T-helper 1 cell treated with Interleukin-12 subunit alpha and Interleukin-12 subunit beta and Interleukin-4 antibody, amounts not matched to agents 30 ng/mL and 1 ng/mL, for 36 hours (primary cell): ENCODE measurements around the gene SLC16A12. TPM values are rescaled to one million over a fixed set of nuclear protein-coding genes. Genes with fewer than 3 reads are reported as not detected.

Experiments used
- intact Hi-C: fragments of 100-400 bp; cut with micrococcal nuclease; formaldehyde crosslinking; loops from one replicate; pipeline ENCODE4 v1.15.1; 2024
- total RNA-seq: library from RNA; stranded (reverse); gene quantifications from 2 replicates; pipeline ENCODE4 v1.2.3, GENCODE V29; 2022

Gene SLC16A12
- total RNA-seq, 1 donor from 2014 or later, result not detected

- intact Hi-C loops, result no loop called here
Observed at GRCh38 chr10:89395141-89395540, 140.3 kb downstream of the SLC16A12 start.

- intact Hi-C loops, result loop anchor here (2.0 to 5.0 kb wide), 2 partner anchors 101 to 402 kb away; partner anchors contain the start of gene FAS
Observed at GRCh38 chr10:89393898-89394297, 141.5 kb downstream of the SLC16A12 start.

GRCh38 chr10:89392974-89393373 lies 142.4 kb downstream of the SLC16A12 start:
- intact Hi-C loops, result loop anchor here (1.0 to 5.0 kb wide), 8 partner anchors 21 to 401 kb away; partner anchors contain the start of genes FAS, IFIT2, IFIT5 and KIF20B

GRCh38 chr10:89391907-89392756 lies 143.3 kb downstream of the SLC16A12 start, which contains the start of gene IFIT1:
Gene IFIT1 (plus strand): TSS chr10:89392623. CDS start chr10:89392713, 90 bp downstream.
- intact Hi-C loops, result loop anchor here (1.0 to 5.0 kb wide), 8 partner anchors 22 to 400 kb away; partner anchors contain the start of genes FAS, IFIT2, IFIT5 and KIF20B

GRCh38 chr10:89391226-89391576 lies 144.2 kb downstream of the SLC16A12 start:
- intact Hi-C loops, result loop anchor here (5.0 kb wide), 1 partner anchor 399 kb away; the partner anchor contains the start of gene FAS

GRCh38 chr10:89390476-89391225 lies 144.7 kb downstream of the SLC16A12 start:
- intact Hi-C loops, result loop anchor here (5.0 kb wide), 1 partner anchor 398 kb away; the partner anchor contains the start of gene FAS

GRCh38 chr10:89389254-89389653 lies 146.1 kb downstream of the SLC16A12 start:
- intact Hi-C loops, result no loop called here

GRCh38 chr10:89388806-89389205 lies 146.6 kb downstream of the SLC16A12 start:
- intact Hi-C loops, result no loop called here

- intact Hi-C loops, result no loop called here
Observed at GRCh38 chr10:89384474-89385340, 150.7 kb downstream of the SLC16A12 start.

- intact Hi-C loops, result no loop called here
Observed at GRCh38 chr10:89382757-89383156, 152.6 kb downstream of the SLC16A12 start.

Other genes with a start within 250 kb of the SLC16A12 start
- gene IFIT2, start 233.5 kb downstream of the SLC16A12 start, total RNA-seq, result 2.4 and 2.5 TPM in 2 replicates
- gene IFIT3, start 207.6 kb downstream of the SLC16A12 start, total RNA-seq, result 11.2 and 11.4 TPM in 2 replicates
- gene IFIT1B, start 157.5 kb downstream of the SLC16A12 start, total RNA-seq, result not detected in 2 replicates
- 9.8 and 11.8 TPM in 2 replicates for gene IFIT1, start 143.0 kb downstream of the SLC16A12 start, total RNA-seq
- gene IFIT5, start 121.0 kb downstream of the SLC16A12 start, total RNA-seq, result 31.6 and 32.1 TPM in 2 replicates
- gene PANK1, start 109.6 kb upstream of the SLC16A12 start, total RNA-seq, result 3.8 and 6.0 TPM in 2 replicates
- 45.1 and 49.4 TPM in 2 replicates for gene KIF20B, start 166.0 kb upstream of the SLC16A12 start, total RNA-seq